Measurements from ENCODE around the gene GLOD4.

GLOD4 gene

GRCh38 chr17:737561-738113, 44.4 kb downstream of the GLOD4 start:
- DNase-seq, result no peak

DNA sequence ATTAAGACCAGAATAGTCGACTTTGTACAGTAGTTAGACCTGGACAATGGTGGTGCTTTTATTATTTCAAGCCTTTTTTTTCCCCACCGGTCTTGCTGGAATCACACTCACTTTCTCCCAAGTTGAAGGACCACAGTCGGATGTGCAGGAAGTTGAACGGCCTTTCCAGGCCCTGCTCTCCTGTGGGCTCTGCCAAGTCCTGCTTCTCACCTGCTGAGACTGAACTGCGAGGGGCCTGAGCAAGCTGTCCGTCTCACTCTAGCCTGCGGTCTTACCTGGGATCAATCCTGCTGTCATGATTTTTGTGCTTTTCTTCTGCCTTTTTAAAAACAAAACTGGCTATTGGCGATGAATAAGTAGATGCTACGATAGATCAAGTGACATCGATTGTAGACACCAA, 48.3 kb downstream of the GLOD4 start:
- no peak for DNase-seq

DNA sequence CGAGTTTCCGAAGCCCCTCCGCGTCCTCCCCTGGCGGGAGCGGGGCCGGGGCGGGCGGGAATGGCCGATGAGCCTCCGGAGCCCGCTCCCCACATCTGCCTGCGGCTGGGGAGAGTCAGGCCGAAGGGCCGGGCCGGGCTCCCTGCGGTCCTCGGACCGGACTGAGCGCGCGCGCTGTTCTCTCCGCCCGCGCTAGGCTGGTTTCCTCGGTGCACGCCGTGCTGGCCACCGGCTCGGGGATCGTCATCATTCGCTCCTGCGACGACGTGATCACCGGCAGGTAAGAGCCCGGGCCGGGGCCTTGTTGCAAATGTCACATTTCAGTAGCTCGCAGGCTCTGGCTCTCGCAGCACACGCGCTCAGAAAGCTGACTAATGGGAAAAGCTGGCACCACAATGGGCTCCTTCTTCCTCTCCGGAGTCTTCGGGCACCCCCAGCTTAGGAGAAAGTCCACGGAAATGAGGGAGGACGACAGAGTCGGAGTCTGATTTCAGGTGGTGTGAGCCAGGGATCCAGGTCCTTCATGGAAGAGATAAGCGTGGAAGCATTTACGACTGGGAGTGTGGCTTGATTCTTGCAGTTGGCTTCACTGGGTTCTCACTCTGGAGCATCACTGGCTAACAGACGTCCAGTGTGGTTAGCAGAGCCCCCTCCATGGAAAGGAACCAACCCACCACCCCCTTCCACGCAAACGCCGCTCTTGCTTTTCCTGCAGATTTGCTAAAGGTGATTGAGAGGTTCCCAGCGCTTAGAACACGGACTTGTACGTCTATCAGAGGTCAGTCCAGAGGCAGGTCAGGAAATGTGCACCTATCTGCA, 49.0 kb downstream of the GLOD4 start:
- no peak for DNase-seq

- peak; percentile 24 for DNase-seq
Measured at GRCh38 chr17:732067-732901, 49.8 kb downstream of the GLOD4 start, which contains the start of gene TLCD3A. Gene TLCD3A (plus strand): TSS chr17:732596. CDS start chr17:732648, 52 bp downstream.

- no peak for DNase-seq
Measured at GRCh38 chr17:731644-732066, 50.4 kb downstream of the GLOD4 start.

DNA sequence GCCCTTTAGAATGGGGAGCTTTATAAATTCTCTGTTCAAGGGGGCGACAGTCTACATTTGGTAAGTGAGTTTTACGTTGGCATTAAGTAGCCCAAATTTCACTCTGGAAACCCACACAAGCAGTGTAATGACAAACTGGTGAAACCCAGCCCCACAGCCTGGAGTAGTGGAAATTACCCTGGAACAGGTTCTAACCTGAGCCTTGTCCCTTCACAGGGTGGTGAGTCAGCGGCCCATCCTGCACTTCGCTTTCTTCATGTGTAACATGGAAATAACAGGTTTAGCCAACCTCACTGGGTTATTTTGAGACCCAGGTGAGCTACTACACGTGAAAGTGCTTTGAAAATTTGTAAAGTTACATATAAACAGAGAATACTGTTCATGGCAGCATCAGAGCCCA, 53.2 kb downstream of the GLOD4 start:
- DNase-seq, result no peak

DNA sequence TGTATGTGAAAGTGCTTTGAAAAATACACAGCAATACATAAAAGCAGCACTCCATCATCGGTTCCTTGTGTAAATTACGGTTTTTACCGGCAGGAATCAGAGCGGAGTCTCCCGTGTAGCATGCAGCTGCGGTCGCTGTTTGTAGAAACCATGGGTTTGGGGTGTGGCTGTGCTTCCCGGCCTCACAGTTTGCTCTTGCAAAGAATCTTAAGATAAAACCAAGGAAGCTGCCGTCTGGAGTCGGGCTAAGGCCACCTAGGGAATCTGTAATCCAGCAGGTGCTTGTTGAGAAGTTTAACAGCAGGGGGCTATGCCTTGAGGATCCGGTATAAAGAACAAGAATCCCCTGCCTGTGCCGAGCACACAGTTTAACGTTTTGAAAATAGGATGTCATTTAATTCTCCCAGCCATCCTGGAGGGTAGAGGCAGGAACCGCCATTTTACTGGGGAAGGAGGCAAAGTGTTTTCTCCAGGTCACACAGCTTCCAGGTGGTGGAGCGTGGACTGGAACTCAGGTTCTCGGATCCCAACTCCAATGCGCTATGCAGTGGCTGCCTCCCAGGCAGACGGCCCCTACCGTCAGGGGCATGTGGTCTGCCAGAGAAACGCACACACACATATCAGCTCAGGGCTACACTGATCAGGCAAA, 55.7 kb downstream of the GLOD4 start:
- DNase-seq, result no peak

GRCh38 chr17:725746-726145, 56.3 kb downstream of the GLOD4 start:
- no peak for DNase-seq

- DNase-seq, result no peak
Measured at GRCh38 chr17:725084-725483, 57.0 kb downstream of the GLOD4 start.

DNA sequence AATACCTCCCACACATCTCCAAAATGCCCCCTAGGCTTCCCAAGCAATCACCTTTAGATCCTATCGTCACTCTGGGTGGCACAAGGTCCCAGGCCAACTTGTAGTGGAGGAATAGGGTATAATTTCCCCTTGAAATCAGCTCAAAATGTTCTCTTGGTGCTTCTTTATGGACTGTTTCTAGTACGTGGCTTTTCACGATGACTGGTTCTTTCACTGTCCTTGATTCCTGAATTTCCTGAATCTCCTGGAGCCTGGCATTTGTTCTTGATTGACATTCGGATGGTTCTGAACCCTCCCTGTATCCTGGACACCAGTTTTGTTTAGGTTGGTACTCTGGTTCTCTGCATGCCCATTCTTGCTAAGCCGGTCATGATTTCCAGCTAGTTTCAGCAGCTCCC, 60.5 kb downstream of the GLOD4 start:
- no peak for DNase-seq

DNA sequence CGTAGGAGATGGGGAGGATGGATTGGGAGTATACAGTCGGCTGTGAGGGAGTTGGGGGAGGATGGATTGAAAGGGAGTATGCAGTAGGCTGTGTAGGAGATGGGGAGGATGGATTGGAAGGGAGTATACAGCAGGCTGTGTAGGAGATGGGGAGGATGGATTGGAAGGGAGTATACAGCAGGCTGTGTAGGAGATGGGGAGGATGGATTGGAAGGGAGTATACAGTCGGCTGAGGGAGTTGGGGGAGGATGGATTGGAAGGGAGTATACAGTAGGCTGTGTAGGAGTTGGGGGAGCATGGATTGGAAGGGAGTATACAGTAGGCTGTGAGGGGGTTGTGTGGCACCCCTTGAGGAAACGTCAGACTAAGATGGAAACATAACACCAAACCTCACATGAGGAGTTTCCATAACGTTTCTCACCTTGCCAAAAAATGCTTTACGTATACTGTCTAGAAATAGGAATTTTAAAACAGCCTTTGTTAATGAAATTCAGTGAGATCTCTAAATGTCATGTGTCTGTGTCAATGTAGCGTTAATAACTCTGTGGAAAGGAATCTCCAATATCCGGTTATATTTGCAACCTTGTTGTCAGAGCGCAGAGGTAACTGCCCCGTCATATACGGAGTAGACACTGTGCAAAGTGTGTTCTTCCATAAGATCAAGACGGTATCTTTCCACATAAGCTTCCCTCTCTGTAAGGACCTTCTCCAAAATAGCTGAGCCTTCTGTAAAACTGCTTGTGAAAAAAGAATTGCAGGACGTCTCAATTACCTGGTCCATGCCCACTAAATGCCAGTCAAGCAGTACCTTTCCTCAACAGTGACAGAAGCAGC, 61.2 kb downstream of the GLOD4 start:
- no peak for DNase-seq

GRCh38 chr17:718075-718474, 64.0 kb downstream of the GLOD4 start:
- DNase-seq, result no peak

All from SHP77 treated with DMSO at 0.1 percent for 48 hours (cell line).